A549 (cell line): ENCODE data around the gene TRAPPC6A. TPM values are rescaled to one million over a fixed set of nuclear protein-coding genes. Genes with fewer than 3 reads are reported as not detected.

Experiments used
- ATAC-seq, 2 experiments: fragments of 200-7000 bp in 1 of 2; fragments of >200 bp in 1 of 2; cut with Nextera tagmentation in 1 of 2; cut with Tn5 transposase in 1 of 2; 3 replicates each; pipeline versions ENCODE4 v1.8.0 to v1.9.1; 2018 to 2020; ENCODE audit warnings: mild to moderate bottlenecking in 1 of 2, moderate library complexity in 1 of 2
- CTCF ChIA-PET: fragments of 300-600 bp; sonication (Branson Sonifier 250); formaldehyde crosslinking; extraction: SDS; loops from one replicate; lab custom pipeline; 2021; ENCODE audit warnings: antibody characterized with exemption, inconsistent platforms; lab: Yijun Ruan, JAX
- POLR2A ChIA-PET: fragments of 350-600 bp; formaldehyde crosslinking; extraction: SDS; loops from one replicate; lab custom pipeline; 2021; ENCODE audit warnings: antibody characterized with exemption, inconsistent platforms; lab: Yijun Ruan, JAX
- DNase-seq, 2 experiments: peaks; one replicate each; pipeline versions ENCODE4 v3.0.0 to v3.0.0-alpha.2; 2011 to 2016; ENCODE audit warnings: low read depth in 1 of 2, low spot score in 1 of 2
- FAIRE-seq: peaks from 2 replicates; lab custom pipeline; 2011; peaks lifted over from hg19 to GRCh38; lab: Jason Lieb, UNC
- H3K27ac ChIP-seq, 2 experiments: fragments of >200 bp; sonication (Bioruptor Twin); formaldehyde crosslinking; 3 replicates each; pipeline ENCODE4 v1.5.1; 2016 to 2017
- H3K4me1 ChIP-seq: fragments of >200 bp; sonication (Bioruptor Twin); formaldehyde crosslinking; 3 replicates; pipeline ENCODE4 v1.6.1; 2016
- H3K4me2 ChIP-seq: fragments of >200 bp; sonication (Bioruptor Twin); formaldehyde crosslinking; 3 replicates; pipeline ENCODE4 v1.6.1; 2016
- H3K4me3 ChIP-seq: fragments of >200 bp; sonication (Bioruptor Twin); formaldehyde crosslinking; 3 replicates; pipeline ENCODE4 v1.5.1; 2016
- H3K9me3 ChIP-seq: fragments of >200 bp; sonication (Bioruptor Twin); formaldehyde crosslinking; 3 replicates; pipeline ENCODE4 v1.6.1; 2016
- ATOH8 ChIP-seq: fragments of 250-450 bp; sonication (Bioruptor Pico); IDR thresholded peaks from 2 replicates; pipeline ENCODE4 v1.5.0; 2020; ENCODE audit warnings: low read depth, mild to moderate bottlenecking, moderate library complexity
- BHLHE40 ChIP-seq: IDR thresholded peaks from 2 replicates; pipeline ENCODE4 v1.6.1; 2012; ENCODE audit warnings: low read depth, low read length, inconsistent platforms
- CBX2 ChIP-seq: fragments of 200-600 bp; sonication (generic); IDR thresholded peaks from 2 replicates; pipeline ENCODE4 v1.6.1; 2016; ENCODE audit warnings: low read depth, mild to moderate bottlenecking, borderline replicate concordance
- CBX8 ChIP-seq: fragments of 200-600 bp; sonication (generic); IDR thresholded peaks from 2 replicates; pipeline ENCODE4 v1.6.1; 2016
- CTCF ChIP-seq: fragments of >200 bp; sonication (Bioruptor Twin); formaldehyde crosslinking; IDR thresholded peaks from 3 replicates; pipeline ENCODE4 v1.5.1; 2016
- EHMT2 ChIP-seq: fragments of 200-600 bp; sonication (generic); IDR thresholded peaks from 2 replicates; pipeline ENCODE4 v1.6.1; 2016; ENCODE audit warnings: antibody characterized with exemption, low read depth, mild to moderate bottlenecking, moderate library complexity
- FOSB ChIP-seq: fragments of 250-450 bp; sonication (Bioruptor Pico); IDR thresholded peaks from 2 replicates; pipeline ENCODE4 v1.5.0; 2020; ENCODE audit warnings: mild to moderate bottlenecking, moderate library complexity
- HES2 ChIP-seq: fragments of >200 bp; sonication (Bioruptor Twin); formaldehyde crosslinking; IDR thresholded peaks from 2 replicates; pipeline ENCODE4 v1.6.1; 2016
- JUN ChIP-seq, 2 experiments: fragments of >200 bp; sonication (Bioruptor Twin); formaldehyde crosslinking; IDR thresholded peaks; 2 replicates in 1 of 2; 3 replicates in 1 of 2; pipeline ENCODE4 v1.6.1; 2016 to 2017
- JUNB ChIP-seq: fragments of >200 bp; sonication (Bioruptor Twin); formaldehyde crosslinking; IDR thresholded peaks from 2 replicates; pipeline ENCODE4 v1.6.1; 2016
- MAFK ChIP-seq: fragments of 450-650 bp; IDR thresholded peaks from 2 replicates; pipeline ENCODE4 v1.6.1; 2014; ENCODE audit not compliant: partially characterized antibody
- MAX ChIP-seq: IDR thresholded peaks from 2 replicates; pipeline ENCODE4 v1.6.1; 2012
- MYC ChIP-seq: IDR thresholded peaks from 2 replicates; pipeline ENCODE4 v1.6.1; 2012; ENCODE audit warnings: mild to moderate bottlenecking, inconsistent platforms, low read length, improper control_type of control experiment, borderline replicate concordance
- NR3C1 ChIP-seq: fragments of >200 bp; sonication (Bioruptor Twin); formaldehyde crosslinking; IDR thresholded peaks from 3 replicates; pipeline ENCODE4 v1.6.1; 2017
- RAD21 ChIP-seq, 2 experiments: fragments of >200 bp in 1 of 2; sonication (Bioruptor Twin) in 1 of 2; formaldehyde crosslinking in 1 of 2; IDR thresholded peaks in 1 of 2; conservative IDR thresholded peaks in 1 of 2; 2 replicates in 1 of 2; 3 replicates in 1 of 2; pipeline ENCODE4 v1.6.1; 2012 to 2018; ENCODE audit warnings: inconsistent platforms in 1 of 2
- ZFP36 ChIP-seq: fragments of 450-650 bp; IDR thresholded peaks from 2 replicates; pipeline ENCODE4 v1.6.1; 2014; ENCODE audit warnings: borderline replicate concordance; ENCODE audit not compliant: partially characterized antibody
- WGBS: methylation state at CpG from one replicate; pipeline ENCODE4 v1.1.6; 2017; ENCODE audit errors: missing lambda C conversion rate; 5-methylcytosine and 5-hydroxymethylcytosine counted together
- polyA plus RNA-seq, 4 experiments: library from polyadenylated mRNA; depleted of rRNA in 3 of 4; stranded (reverse); fragments of >200 nt; fragmentation: RNase III in 1 of 4; extraction: RNeasy Plus Mini Kit Qiagen cat#74134 plus additional on column Dnase treatment in 1 of 4; gene quantifications; 2 replicates in 3 of 4; 3 replicates in 1 of 4; pipeline ENCODE4 v1.2.3, GENCODE V29; 2011 to 2017

The TRAPPC6A gene
- polyA plus RNA-seq, 2 of the 4 experiments (the other 2 are of a cell fraction): 28.5 to 29.8 TPM

- no peaks in the 10 kb centered on the region for H3K4me1 ChIP-seq
- ATAC-seq: no peak
- no peak overlapping the region for H3K4me2 ChIP-seq
- ChIA-PET CTCF (interaction anchor here (0.6 to 2.0 kb wide), 7 partner anchors 10 to 479 kb away, joined by 3 to 5 read pairs (median 3); no protein-coding TSS in a partner anchor), POLR2A (interaction anchor here (0.6 kb wide), 1 partner anchor 12 kb away, joined by 4 read pairs; no protein-coding TSS in a partner anchor)
- no peaks in the 10 kb centered on the region for H3K9me3 ChIP-seq
- H3K4me3 ChIP-seq: no peak overlapping the region
- no peak for FAIRE-seq
- 90% methylated on average over 18 of the region's 18 CpGs for WGBS
- H3K27ac ChIP-seq: no peak overlapping the region
- no peak for DNase-seq
- TF ChIP-seq MAFK (peak; percentile 94), MYC (no peak), NR3C1 (no peak), MAX (no peak), BHLHE40 (no peak), JUN (IDR thresholded peaks at IDR 0.05) (no peak), ZFP36 (no peak)
Measured at GRCh38 chr19:45218911-45219743, 41.1 kb upstream of the TRAPPC6A start.

GRCh38 chr19:45218426-45218825 is 40.4 kb upstream of the TRAPPC6A start:
- H3K4me3 ChIP-seq: no peak overlapping the region
- no peak for TF ChIP-seq CBX8
- peak; percentile 63 for TF ChIP-seq ZFP36
- no peaks in the 10 kb centered on the region for H3K4me1 ChIP-seq
- WGBS: 51% methylated on average over 4 of the region's 4 CpGs
- ATAC-seq: no peak
- FAIRE-seq: no peak
- no peak overlapping the region for H3K4me2 ChIP-seq
- no peaks in the 10 kb centered on the region for H3K9me3 ChIP-seq
- DNase-seq: no peak
- ChIA-PET CTCF (interaction anchor here (0.6 to 2.0 kb wide), 8 partner anchors 11 to 479 kb away, joined by 3 to 5 read pairs (median 3); no protein-coding TSS in a partner anchor), POLR2A (interaction anchor here (0.6 kb wide), 1 partner anchor 13 kb away, joined by 4 read pairs; no protein-coding TSS in a partner anchor)
- no peak overlapping the region for H3K27ac ChIP-seq

- no peaks in the 10 kb centered on the region for H3K4me1 ChIP-seq
- CTCF ChIA-PET: interaction anchor here (0.6 to 1.7 kb wide), 3 partner anchors 18 to 458 kb away, joined by 3 to 6 read pairs (median 3); no protein-coding TSS in a partner anchor
- DNase-seq: no peak
- no peak overlapping the region for H3K27ac ChIP-seq
- H3K9me3 ChIP-seq: no peaks in the 10 kb centered on the region
- H3K4me2 ChIP-seq: no peak overlapping the region
- POLR2A ChIA-PET: no interaction called here
- H3K4me3 ChIP-seq: no peak overlapping the region
- ATAC-seq: no peak
- TF ChIP-seq ATOH8 (CRISPR knock-in tag) (no peak), EHMT2 (no peak), FOSB (CRISPR knock-in tag) (no peak), JUNB (no peak), RAD21 (conservative IDR thresholded peaks at IDR 0.05 in 1 of 2, IDR thresholded peaks at IDR 0.05 in 1 of 2) (no peak), CBX8 (no peak), CBX2 (no peak), HES2 (no peak), CTCF (no peak)
- WGBS: 81% methylated on average over 13 of the region's 14 CpGs
- FAIRE-seq: no peak
Measured at GRCh38 chr19:45217957-45218334, 39.9 kb upstream of the TRAPPC6A start.
